Esophagus muscularis mucosa (tissue), 4 donors: ENCODE data around the gene WDR62. TPM values are rescaled to one million over a fixed set of nuclear protein-coding genes. Genes with fewer than 3 reads are reported as not detected.
"Not testable (repeated sequence)": the region's sequence is repeated elsewhere in the genome, so short reads cannot be mapped to it uniquely, and the experiment has no call there.

Experiments used
- DNase-seq: peaks from one replicate; pipeline ENCODE4 v3.0.0-alpha.2; 2017; ENCODE audit errors: extremely low spot score
- H3K27ac ChIP-seq, 4 donors: fragments of 200-600 bp; sonication (generic); replicated peaks in 1 of 4; 1 replicate in 3 of 4; 2 replicates in 1 of 4; pipeline ENCODE4 v1.5.1; 2016 to 2019; ENCODE audit warnings: mild to moderate bottlenecking in 1 of 4
- H3K27me3 ChIP-seq, 4 donors: fragments of 200-600 bp; sonication (generic); one replicate each; pipeline versions ENCODE4 v1.5.1 to v1.6.0; 2016 to 2019
- H3K36me3 ChIP-seq, 4 donors: fragments of 200-600 bp; sonication (generic); one replicate each; pipeline ENCODE4 v1.5.1; 2016 to 2019
- H3K4me1 ChIP-seq, 4 donors: fragments of 200-600 bp; sonication (generic); one replicate each; pipeline ENCODE4 v1.5.1; 2016 to 2019
- H3K4me3 ChIP-seq, 4 donors: fragments of 200-600 bp; sonication (generic); 1 replicate in 2 of 4; 2 replicates in 2 of 4; pipeline ENCODE4 v1.5.1; 2016 to 2019; ENCODE audit warnings: mild to moderate bottlenecking in 4 of 4, moderate library complexity in 1 of 4
- H3K9me3 ChIP-seq, 4 donors: fragments of 200-600 bp; sonication (generic); 1 replicate in 3 of 4; 2 replicates in 1 of 4; pipeline ENCODE4 v1.5.1; 2016 to 2019
- EP300 ChIP-seq: sonication (generic); formaldehyde crosslinking; IDR thresholded peaks from one replicate; pipeline ENCODE4 v1.6.1; 2017; ENCODE audit warnings: antibody characterized with exemption
- POLR2A ChIP-seq: fragments of 450-650 bp; IDR thresholded peaks from one replicate; pipeline ENCODE4 v1.6.1; 2017; ENCODE audit warnings: antibody characterized with exemption, moderate library complexity, mild to moderate bottlenecking, low read depth
- POLR2AphosphoS5 ChIP-seq, 2 donors: sonication (generic); formaldehyde crosslinking; IDR thresholded peaks; one replicate each; pipeline ENCODE4 v1.6.1; 2017; ENCODE audit warnings: antibody characterized with exemption in 2 of 2
- WGBS: methylation state at CpG from one replicate; pipeline ENCODE4 v1.1.5; 2018; 5-methylcytosine and 5-hydroxymethylcytosine counted together
- intact Hi-C: fragments of 100-400 bp; cut with DNase I; formaldehyde crosslinking; loops from one replicate; pipeline ENCODE4 v1.15.1; 2023
- total RNA-seq, 4 donors: library from RNA; depleted of rRNA; stranded (reverse); fragments of >200 nt; gene quantifications; one replicate each; pipeline versions ENCODE4 v1.1.0 to v1.2.1, GENCODE V29; 2016
- TF ChIP-seq, protein P1 (sequence below), 3 experiments: fragments of 200-600 bp in 2 of 3; fragments of 450-650 bp in 1 of 3; sonication (generic) in 2 of 3; IDR thresholded peaks; one replicate each; pipeline ENCODE4 v1.5.1; 2017 to 2019; ENCODE audit warnings: antibody characterized with exemption in 3 of 3, mild to moderate bottlenecking in 2 of 3, moderate library complexity in 1 of 3

Gene WDR62
- total RNA-seq, 4 donors from 2014 or later: 0.26 to 0.52 (median 0.50) TPM; not detected in 1

DNA sequence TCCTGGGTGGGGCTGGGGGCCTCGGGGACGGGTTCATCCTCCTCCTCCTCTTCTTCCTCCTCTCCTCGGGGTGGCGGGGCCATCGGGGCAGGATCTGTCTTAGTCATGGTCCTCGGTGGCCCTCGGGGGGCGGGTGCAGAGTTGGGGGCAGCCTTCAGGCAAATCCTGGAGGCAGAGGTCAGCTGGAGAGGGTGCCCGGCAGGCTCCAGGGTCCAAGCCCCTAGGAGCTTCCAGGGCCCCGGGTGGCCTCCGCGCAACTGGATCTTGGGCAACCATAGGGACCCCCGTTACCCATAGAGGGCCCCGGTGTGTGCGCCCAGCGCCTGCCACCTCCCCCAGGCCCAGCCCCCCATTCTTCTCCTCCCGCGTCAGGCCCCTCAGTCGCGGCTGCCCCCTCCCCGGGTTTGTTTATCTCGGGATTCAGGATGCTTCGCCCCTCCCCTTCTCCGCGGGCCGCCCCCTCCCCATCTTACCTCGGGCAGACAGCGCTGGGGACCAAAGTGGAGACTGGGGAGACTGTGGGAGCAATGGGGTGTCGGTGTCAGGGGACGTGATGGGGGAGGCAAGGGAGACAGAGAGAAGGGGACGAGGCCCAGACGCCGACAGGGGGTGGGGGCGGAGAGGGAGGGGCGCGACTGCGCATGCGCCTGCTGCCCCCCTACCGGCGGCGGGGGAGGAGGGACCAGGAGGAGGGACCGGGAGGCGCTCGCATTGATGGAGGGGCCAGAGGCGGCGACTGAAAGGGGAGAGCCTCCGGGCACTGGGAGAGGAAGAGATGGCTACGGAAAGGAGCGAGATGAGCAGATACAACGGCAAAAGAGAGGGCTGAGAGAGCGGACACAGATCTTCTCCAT lies 22.2 kb upstream of the WDR62 start, which contains the start of gene CLIP3:
Gene CLIP3, minus strand, starts transcription at position 623 of the 854 bp plus-strand sequence. Its CDS starts 516 bp downstream, at position 107.
- TF ChIP-seq, protein P1, sequence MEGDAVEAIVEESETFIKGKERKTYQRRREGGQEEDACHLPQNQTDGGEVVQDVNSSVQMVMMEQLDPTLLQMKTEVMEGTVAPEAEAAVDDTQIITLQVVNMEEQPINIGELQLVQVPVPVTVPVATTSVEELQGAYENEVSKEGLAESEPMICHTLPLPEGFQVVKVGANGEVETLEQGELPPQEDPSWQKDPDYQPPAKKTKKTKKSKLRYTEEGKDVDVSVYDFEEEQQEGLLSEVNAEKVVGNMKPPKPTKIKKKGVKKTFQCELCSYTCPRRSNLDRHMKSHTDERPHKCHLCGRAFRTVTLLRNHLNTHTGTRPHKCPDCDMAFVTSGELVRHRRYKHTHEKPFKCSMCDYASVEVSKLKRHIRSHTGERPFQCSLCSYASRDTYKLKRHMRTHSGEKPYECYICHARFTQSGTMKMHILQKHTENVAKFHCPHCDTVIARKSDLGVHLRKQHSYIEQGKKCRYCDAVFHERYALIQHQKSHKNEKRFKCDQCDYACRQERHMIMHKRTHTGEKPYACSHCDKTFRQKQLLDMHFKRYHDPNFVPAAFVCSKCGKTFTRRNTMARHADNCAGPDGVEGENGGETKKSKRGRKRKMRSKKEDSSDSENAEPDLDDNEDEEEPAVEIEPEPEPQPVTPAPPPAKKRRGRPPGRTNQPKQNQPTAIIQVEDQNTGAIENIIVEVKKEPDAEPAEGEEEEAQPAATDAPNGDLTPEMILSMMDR (IDR thresholded peaks at IDR 0.05): peak in 1 of 3 experiments; percentile 15
- peak; percentile 63 to 76 for TF ChIP-seq POLR2AphosphoS5 (IDR thresholded peaks at IDR 0.05)
- no peak for TF ChIP-seq EP300
- TF ChIP-seq POLR2A: no peak
- H3K27me3 ChIP-seq: no peaks in the 10 kb centered on the region
- peaks cover 0 to 29% (median 12%) of the 10 kb centered on the region in 4 donors for H3K36me3 ChIP-seq
- no peak for DNase-seq
- H3K27ac ChIP-seq: peak within 1 kb of the TSS; percentile 80 to 87 (median 83)
- intact Hi-C loops: no loop called here
- H3K4me1 ChIP-seq: peaks cover 13 to 34% (median 22%) of the 10 kb centered on the region in 4 donors
- no peaks in the 10 kb centered on the region for H3K9me3 ChIP-seq
- H3K4me3 ChIP-seq: peak within 1 kb of the TSS; percentile 71 to 84 (median 78)
- under 1% methylated on average over 20 of the region's 51 CpGs for WGBS

DNA sequence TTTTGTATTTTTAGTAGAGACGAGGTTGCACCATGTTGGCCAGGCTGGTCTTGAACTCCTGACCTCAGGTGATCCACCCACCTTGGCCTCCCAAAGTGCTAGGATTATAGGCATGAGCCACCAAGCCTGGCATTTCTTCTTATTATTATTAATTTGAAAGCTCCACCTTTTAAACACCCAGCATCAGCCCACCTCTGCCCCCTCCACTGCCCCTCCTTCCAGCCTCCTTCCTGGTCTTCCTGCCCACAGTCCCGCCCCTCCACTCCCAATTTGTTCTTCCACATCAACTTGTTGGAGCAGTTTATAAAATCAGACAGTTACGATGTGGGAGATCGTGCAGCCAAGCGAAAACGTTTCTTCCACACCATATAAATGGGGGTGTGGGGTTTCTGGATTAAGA lies 14.2 kb upstream of the WDR62 start:
- H3K9me3 ChIP-seq: no peaks in the 10 kb centered on the region
- 88% methylated on average over 6 of the region's 6 CpGs for WGBS
- peak overlapping the region in 1 of 4 donors; percentile 76 for H3K27ac ChIP-seq
- no peak for DNase-seq
- TF ChIP-seq, protein P1 (IDR thresholded peaks at IDR 0.05): no peak
- TF ChIP-seq POLR2A: no peak
- TF ChIP-seq EP300: no peak
- peaks cover 14 to 33% (median 21%) of the 10 kb centered on the region in 4 donors for H3K36me3 ChIP-seq
- H3K27me3 ChIP-seq: no peaks in the 10 kb centered on the region
- H3K4me3 ChIP-seq: no peak overlapping the region
- peaks cover 0 to 49% (median 43%) of the 10 kb centered on the region in 4 donors for H3K4me1 ChIP-seq
- intact Hi-C loops: no loop called here

DNA sequence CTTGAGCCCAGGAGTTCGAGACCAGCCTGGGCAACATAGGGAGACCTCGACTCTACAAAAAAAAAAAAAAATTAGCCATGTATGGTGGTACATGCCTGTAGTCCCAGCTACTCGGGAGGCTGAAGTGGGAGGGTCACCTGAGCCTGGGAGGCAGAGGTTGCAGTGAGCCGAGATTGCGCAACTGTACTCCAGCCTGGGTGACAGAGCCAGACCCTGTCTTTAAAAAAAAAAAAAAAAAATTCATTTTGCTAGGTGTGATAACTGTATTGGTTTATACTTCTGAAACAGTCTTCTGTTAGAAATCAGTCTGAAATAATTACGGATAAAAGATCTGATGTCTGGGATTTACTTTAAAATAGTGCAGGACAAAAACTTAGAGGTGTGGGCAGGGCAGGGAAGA lies 13.6 kb upstream of the WDR62 start:
- intact Hi-C loops, H3K27me3 ChIP-seq, H3K4me3 ChIP-seq, DNase-seq, H3K9me3 ChIP-seq: not testable (repeated sequence)
- Histone ChIP-seq H3K4me1 (peaks cover 0 to 55% (median 49%) of the 10 kb centered on the region in 4 donors), H3K27ac (peak overlapping the region; percentile 71 to 79 (median 76)), H3K36me3 (peaks cover 14 to 28% (median 21%) of the 10 kb centered on the region in 4 donors)
- 85% methylated on average over 6 of the region's 6 CpGs for WGBS

DNA sequence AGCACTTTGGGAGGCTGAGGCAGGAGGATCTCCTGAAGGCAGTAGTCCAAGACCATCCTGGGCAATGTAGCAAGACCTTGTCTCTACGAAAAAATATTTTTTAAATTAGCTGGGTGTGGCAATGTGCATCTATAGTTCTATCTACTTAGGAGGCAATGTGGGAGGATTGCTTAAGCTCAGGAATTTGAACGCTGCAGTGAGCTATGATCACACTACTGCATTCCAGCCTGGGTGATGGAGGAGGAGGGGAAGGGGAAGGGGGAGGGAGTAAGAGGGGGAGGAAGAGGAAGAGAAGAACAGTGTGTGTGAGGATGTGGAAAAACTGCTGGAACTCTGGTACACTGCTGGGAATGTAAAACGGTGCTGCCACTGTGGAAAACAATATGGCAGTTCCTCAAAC lies 12.9 kb upstream of the WDR62 start:
- no peak for DNase-seq
- 14% methylated on average over 3 of the region's 3 CpGs for WGBS
- H3K4me1 ChIP-seq: peaks cover 0 to 63% (median 57%) of the 10 kb centered on the region in 4 donors
- no peak overlapping the region for H3K4me3 ChIP-seq
- H3K9me3 ChIP-seq: no peaks in the 10 kb centered on the region
- peak overlapping the region; percentile 71 to 79 (median 76) for H3K27ac ChIP-seq
- intact Hi-C loops: no loop called here
- no peaks in the 10 kb centered on the region for H3K27me3 ChIP-seq
- peaks cover 14 to 28% (median 21%) of the 10 kb centered on the region in 4 donors for H3K36me3 ChIP-seq
- TF ChIP-seq POLR2AphosphoS5 (IDR thresholded peaks at IDR 0.05) (peak; percentile 38 to 69), EP300 (no peak)

DNA sequence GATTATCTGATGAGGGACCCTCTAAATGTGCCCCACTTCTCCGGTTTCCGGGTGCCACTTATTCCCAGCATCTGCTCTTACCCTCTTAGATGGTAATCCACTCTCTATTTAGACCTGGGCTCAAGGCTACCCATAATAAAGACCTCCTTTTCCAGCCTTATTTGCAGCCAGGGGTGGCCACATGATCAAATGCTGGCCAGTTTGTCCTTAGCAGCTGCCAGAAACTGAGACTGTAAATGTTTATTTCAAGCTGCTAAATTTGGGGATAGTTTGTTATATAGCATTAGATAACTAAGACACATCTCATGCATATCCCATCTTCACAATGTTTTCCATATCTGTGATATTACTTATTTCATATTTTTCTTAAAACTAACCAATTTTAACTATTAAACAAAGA lies 10.7 kb upstream of the WDR62 start:
- intact Hi-C loops: no loop called here
- Histone ChIP-seq H3K4me1 (peaks cover 0 to 76% (median 67%) of the 10 kb centered on the region in 4 donors), H3K9me3 (no peaks in the 10 kb centered on the region), H3K27me3 (no peaks in the 10 kb centered on the region), H3K4me3 (no peak overlapping the region), H3K27ac (peak overlapping the region; percentile 71 to 79 (median 76)), H3K36me3 (peaks cover 8 to 11% (median 10%) of the 10 kb centered on the region in 4 donors)
- 80% methylated on average over 2 of the region's 2 CpGs for WGBS
- TF ChIP-seq POLR2AphosphoS5 (IDR thresholded peaks at IDR 0.05) (no peak), EP300 (no peak), POLR2A (no peak)
- TF ChIP-seq, protein P1 (IDR thresholded peaks at IDR 0.05): no peak
- DNase-seq: no peak
